ENCODE data around the gene HUS1B. TPM values are rescaled to one million over a fixed set of nuclear protein-coding genes. Genes with fewer than 3 reads are reported as not detected.

HUS1B gene
- total and polyA plus RNA-seq, 2 of the 8 experiments (the other 6 are each of a cell fraction or from before 2014, with no cell fraction given) = 0.48 to 1.1 TPM

GRCh38 chr6:699319-699718 is 42.4 kb upstream of the HUS1B start:
- no peak for TF ChIP-seq JUND (IDR thresholded peaks at IDR 0.05; ENCODE audit: low read length)
- no peak for TF ChIP-seq SP1 (IDR thresholded peaks at IDR 0.05; ENCODE audit: low read depth, low read length)
- no peak for TF ChIP-seq BACH1 (IDR thresholded peaks at IDR 0.05; ENCODE audit: low read length)
- no peak for TF ChIP-seq JUN (IDR thresholded peaks at IDR 0.05; ENCODE audit: low read depth, low read length)
- TF ChIP-seq CHD2 (IDR thresholded peaks at IDR 0.05; ENCODE audit: low read length) = no peak
- TF ChIP-seq ZNF274 (IDR thresholded peaks at IDR 0.05; ENCODE audit: borderline replicate concordance, extremely low read depth, low read length) = no peak
- TF ChIP-seq SAP30 (IDR thresholded peaks at IDR 0.05; ENCODE audit: insufficient read depth, insufficient replicate concordance, low read length) = no peak
- no peak for TF ChIP-seq PHF8 (conservative IDR thresholded peaks at IDR 0.05; ENCODE audit: low read depth, low read length)
- no peak for TF ChIP-seq ASH2L (IDR thresholded peaks at IDR 0.05; ENCODE audit: low read length)
- no peak for TF ChIP-seq KDM4A (IDR thresholded peaks at IDR 0.05; ENCODE audit: low read depth, low read length, severe bottlenecking)
- Histone ChIP-seq H2BK15ac (ENCODE audit: low read length) (no peak overlapping the region), H2BK5ac (ENCODE audit: low read depth, low read length) (no peak overlapping the region), H3K79me2 (ENCODE audit: control insufficient read depth in 1 of 2, insufficient read depth in 2 of 2, low read length in 2 of 2) (no peaks in the 10 kb centered on the region), H3K23ac (ENCODE audit: insufficient read length) (no peak overlapping the region), H4K20me1 (replicated peaks in 1 of 2; ENCODE audit: control insufficient read depth in 1 of 2, insufficient read depth in 2 of 2, low read length in 2 of 2) (no peaks in the 10 kb centered on the region), H2BK12ac (ENCODE audit: low read depth, low read length) (no peak overlapping the region), H2BK20ac (ENCODE audit: low read length) (0 out of 2 replicates have a peak overlapping the region, but pooled peaks have one; percentile 35), H3K56ac (replicated peaks; ENCODE audit: insufficient read length, low read depth, low read length) (no peak overlapping the region), H3K36me3 (ENCODE audit: control insufficient read depth in 2 of 4, insufficient read depth in 4 of 4, low read length in 3 of 4) (no peaks in the 10 kb centered on the region), H3K4me1 (replicated peaks in 1 of 4; ENCODE audit: control insufficient read depth in 3 of 4, insufficient read depth in 4 of 4, low read length in 3 of 4) (peaks cover 2 to 13% (median 10%) of the 10 kb centered on the region in 4 experiments; a peak in 5 of 7 replicates), H3K23me2 (ENCODE audit: low read depth, low read length) (no peaks in the 10 kb centered on the region), H3K79me1 (ENCODE audit: low read depth, low read length) (no peaks in the 10 kb centered on the region), H3K27ac (ENCODE audit: low read depth, low read length) (no peak overlapping the region), H3K4ac (replicated peaks; ENCODE audit: insufficient read length, low read depth, low read length) (no peak overlapping the region), H3K9me3 (ENCODE audit: insufficient read depth in 2 of 2, low read depth in 1 of 2, low read length in 1 of 2) (no peaks in the 10 kb centered on the region), H4K91ac (replicated peaks; ENCODE audit: insufficient read length, low read length) (no peak overlapping the region), H2AFZ (ENCODE audit: low read length) (no peak overlapping the region), H2AK5ac (ENCODE audit: low read depth, low read length) (no peak overlapping the region), H3K4me3 (ENCODE audit: extremely low read depth in 1 of 4, insufficient read depth in 2 of 4, low read depth in 3 of 4, low read length in 4 of 4) (no peak overlapping the region), H3K4me2 (ENCODE audit: insufficient read depth in 1 of 2, low read depth in 2 of 2, low read length in 2 of 2) (no peak overlapping the region), H3K9ac (replicated peaks in 1 of 4; ENCODE audit: extremely low read depth in 1 of 4, low read depth in 3 of 4, low read length in 3 of 4) (no peak overlapping the region), H3K18ac (ENCODE audit: extremely low read depth, low read length) (no peak overlapping the region), H4K5ac (ENCODE audit: insufficient read length, low read depth, low read length) (no peak overlapping the region), H3K27me3 (replicated peaks in 1 of 4; ENCODE audit: control insufficient read depth in 3 of 4, extremely low read depth in 1 of 4, insufficient read depth in 3 of 4, low read length in 3 of 4) (no peaks in the 10 kb centered on the region), H4K8ac (ENCODE audit: extremely low read depth, insufficient read depth, low read length) (no peak overlapping the region), H3K14ac (ENCODE audit: insufficient read length) (no peak overlapping the region), H2BK120ac (replicated peaks; ENCODE audit: low read depth, low read length) (no peak overlapping the region)
- DNase-seq (ENCODE audit: low read depth in 1 of 2, low spot score in 2 of 2) (no peak), FAIRE-seq (no peak)
- CTCF ChIA-PET (ENCODE audit: partially characterized antibody) = interaction anchor here (0.7 to 1.2 kb wide), 2 partner anchors 23 to 64 kb away, joined by 3 to 6 read pairs; no protein-coding TSS in a partner anchor
- WGBS, 2 experiments (ENCODE audit: extremely low coverage in 1 of 2, insufficient coverage in 1 of 2, insufficient read length in 1 of 2, insufficient replicate concordance in 2 of 2, low coverage in 1 of 2, low lambda C conversion rate in 2 of 2, missing lambda C conversion rate in 1 of 2) = 77% methylated on average over 6 of the region's 6 CpGs; no CpG with 5 or more reads in 1 of the 2 experiments
- POLR2A ChIA-PET (ENCODE audit: partially characterized antibody) = interaction anchor here (1.2 kb wide), 1 partner anchor 10 kb away, joined by 3 read pairs; no protein-coding TSS in a partner anchor
